Breast epithelium (tissue), 3 donors: ENCODE results near the gene CDH13.
A peak's percentile ranks its signal among the peaks of the same experiment; 100 is the strongest.

Experiments
- CTCF ChIP-seq, 3 donors: fragments of 450-650 bp; IDR thresholded peaks; one replicate each; pipeline ENCODE4 v1.5.1; 2016 to 2017; ENCODE audit warnings: antibody characterized with exemption in 3 of 3, mild to moderate bottlenecking in 3 of 3, moderate library complexity in 3 of 3
- POLR2A ChIP-seq: fragments of 450-650 bp; IDR thresholded peaks from one replicate; pipeline ENCODE4 v1.6.1; 2016; ENCODE audit warnings: antibody characterized with exemption, mild to moderate bottlenecking, moderate library complexity

- TF ChIP-seq CTCF (IDR thresholded peaks at IDR 0.05) (peak; percentile 85 to 89 (median 87)), POLR2A (no peak)
These were observed 1199.6 kb downstream of the CDH13 start for GRCh38 chr16:83826146-83826913.
